SH-SY5Y (cell line): Measurements from ENCODE around the gene BEGAIN.

Experiments used
- GATA2 ChIP-seq: IDR thresholded peaks from 2 replicates; pipeline ENCODE4 v1.6.1; 2011; ENCODE audit warnings: mild to moderate bottlenecking, low read depth, low read length
- GATA3 ChIP-seq: IDR thresholded peaks from 2 replicates; pipeline ENCODE4 v1.6.1; 2011; ENCODE audit warnings: low read depth, mild to moderate bottlenecking, low read length, moderate library complexity

- TF ChIP-seq GATA2 = peak; percentile 80
- TF ChIP-seq GATA3 = no peak
These were observed 97.0 kb downstream of the BEGAIN start for GRCh38 chr14:100490252-100490651.
